GM23338 (cell line): ENCODE data around the gene ASPG. TPM values are rescaled to one million over a fixed set of nuclear protein-coding genes. Genes with fewer than 3 reads are reported as not detected.

Source experiments
- ATAC-seq: fragments of 200-7000 bp; cut with Tn5 transposase; 3 replicates; pipeline ENCODE4 v1.9.1; 2020
- DNase-seq: peaks from one replicate; pipeline ENCODE4 v3.0.0-alpha.2; 2015; ENCODE audit warnings: low spot score
- H2AFZ ChIP-seq: fragments of 200-600 bp; sonication (generic); 2 replicates; pipeline ENCODE4 v1.8.0; 2016; ENCODE audit warnings: antibody characterized with exemption, mild to moderate bottlenecking, moderate library complexity
- H3F3A ChIP-seq: fragments of 200-600 bp; sonication (generic); replicated peaks from 2 replicates; pipeline ENCODE4 v1.8.0; 2017; ENCODE audit warnings: antibody characterized with exemption, mixed run types, low read depth
- H3K27ac ChIP-seq: fragments of 200-600 bp; sonication (generic); 2 replicates; pipeline ENCODE4 v1.6.1; 2016; ENCODE audit warnings: low read depth
- H3K27me3 ChIP-seq: fragments of 200-600 bp; sonication (generic); 2 replicates; pipeline ENCODE4 v1.8.0; 2016; ENCODE audit warnings: mild to moderate bottlenecking, mixed run types, moderate library complexity; ENCODE audit not compliant: insufficient read depth
- H3K36me3 ChIP-seq: fragments of 200-600 bp; sonication (generic); 2 replicates; pipeline ENCODE4 v1.8.0; 2016; ENCODE audit warnings: mild to moderate bottlenecking; ENCODE audit not compliant: insufficient read depth
- H3K4me1 ChIP-seq: fragments of 200-600 bp; sonication (generic); 2 replicates; pipeline ENCODE4 v1.8.0; 2016; ENCODE audit warnings: mild to moderate bottlenecking, moderate library complexity; ENCODE audit not compliant: insufficient read depth
- H3K4me2 ChIP-seq: fragments of 200-600 bp; sonication (generic); 2 replicates; pipeline ENCODE4 v1.7.1; 2017; ENCODE audit warnings: mixed run types
- H3K4me3 ChIP-seq: fragments of 200-600 bp; sonication (generic); 2 replicates; pipeline ENCODE4 v1.6.1; 2016; ENCODE audit warnings: mixed run types
- H3K79me2 ChIP-seq: fragments of 200-600 bp; sonication (generic); replicated peaks from 2 replicates; pipeline ENCODE4 v1.8.0; 2017; ENCODE audit warnings: mild to moderate bottlenecking; ENCODE audit not compliant: insufficient read depth
- H3K9me2 ChIP-seq: fragments of 200-600 bp; sonication (generic); 2 replicates; pipeline ENCODE4 v1.8.0; 2017; ENCODE audit not compliant: insufficient read depth
- H4K20me1 ChIP-seq: fragments of 200-600 bp; sonication (generic); replicated peaks from 2 replicates; pipeline ENCODE4 v1.8.0; 2017; ENCODE audit warnings: mild to moderate bottlenecking; ENCODE audit not compliant: insufficient read depth
- H3K27ac Mint-ChIP-seq: 2 replicates; pipeline ENCODE4 v1.8.0; 2020; ENCODE audit warnings: inconsistent platforms, mild to moderate bottlenecking, moderate library complexity, mixed read lengths
- H3K27me3 Mint-ChIP-seq: 3 replicates; pipeline ENCODE4 v1.8.0; 2022; ENCODE audit warnings: low read depth, mild to moderate bottlenecking, moderate library complexity, mixed read lengths, inconsistent platforms; ENCODE audit not compliant: insufficient read depth, poor library complexity
- H3K36me3 Mint-ChIP-seq: 3 replicates; pipeline ENCODE4 v1.8.0; 2021; ENCODE audit warnings: low read depth, mild to moderate bottlenecking, inconsistent platforms, moderate library complexity, mixed read lengths
- H3K4me1 Mint-ChIP-seq: 3 replicates; pipeline ENCODE4 v1.8.0; 2020; ENCODE audit warnings: mild to moderate bottlenecking, inconsistent platforms, mixed read lengths
- H3K4me3 Mint-ChIP-seq: 3 replicates; pipeline ENCODE4 v1.8.0; 2021; ENCODE audit warnings: moderate library complexity, mild to moderate bottlenecking, inconsistent platforms, mixed read lengths
- H3K9me3 Mint-ChIP-seq: 3 replicates; pipeline ENCODE4 v1.8.0; 2020; ENCODE audit warnings: moderate library complexity, mild to moderate bottlenecking, inconsistent platforms, mixed read lengths
- CREB1 ChIP-seq: fragments of 250-450 bp; sonication (Bioruptor Pico); IDR thresholded peaks from 2 replicates; pipeline ENCODE4 v1.5.0; 2020; ENCODE audit warnings: low read depth, mild to moderate bottlenecking, moderate library complexity
- EZH2 ChIP-seq: fragments of 200-600 bp; sonication (generic); IDR thresholded peaks from one replicate; pipeline ENCODE4 v1.8.0; 2017; ENCODE audit warnings: antibody characterized with exemption, mild to moderate bottlenecking, low read depth; ENCODE audit not compliant: unreplicated experiment
- EZH2phosphoT487 ChIP-seq: fragments of 200-600 bp; sonication (generic); IDR thresholded peaks from one replicate; pipeline ENCODE4 v1.8.1; 2018; ENCODE audit warnings: antibody characterized with exemption; ENCODE audit not compliant: unreplicated experiment
- JUNB ChIP-seq: IDR thresholded peaks from one replicate; pipeline ENCODE4 v1.6.1; 2016; ENCODE audit warnings: antibody characterized with exemption; ENCODE audit not compliant: unreplicated experiment
- NANOG ChIP-seq: IDR thresholded peaks from 2 replicates; pipeline ENCODE4 v1.6.1; 2016; ENCODE audit warnings: antibody characterized with exemption, borderline replicate concordance
- POLR2AphosphoS5 ChIP-seq: IDR thresholded peaks from 2 replicates; pipeline ENCODE4 v1.6.1; 2016; ENCODE audit warnings: antibody characterized with exemption, low read depth
- REST ChIP-seq: IDR thresholded peaks from one replicate; pipeline ENCODE4 v1.6.1; 2018; ENCODE audit warnings: antibody characterized with exemption; ENCODE audit not compliant: unreplicated experiment
- STAT1 ChIP-seq: IDR thresholded peaks from one replicate; pipeline ENCODE4 v1.6.1; 2016; ENCODE audit warnings: antibody characterized with exemption; ENCODE audit not compliant: unreplicated experiment
- ZNF114 ChIP-seq: fragments of 250-450 bp; sonication (Bioruptor Pico); IDR thresholded peaks from 2 replicates; pipeline ENCODE4 v1.5.0; 2020; ENCODE audit warnings: mild to moderate bottlenecking, moderate library complexity
- ZNF331 ChIP-seq: fragments of 250-450 bp; sonication (Bioruptor Pico); IDR thresholded peaks from 2 replicates; pipeline ENCODE4 v1.5.0; 2020; ENCODE audit warnings: low read depth, mild to moderate bottlenecking, moderate library complexity
- ZNF462 ChIP-seq: fragments of 250-450 bp; sonication (Bioruptor Pico); IDR thresholded peaks from 2 replicates; pipeline ENCODE4 v1.5.0; 2020; ENCODE audit warnings: mild to moderate bottlenecking, moderate library complexity
- polyA plus RNA-seq: library from polyadenylated mRNA; unstranded; fragments of >200 nt; fragmentation: Nextera tagmentation; extraction: Ambion mirVana; gene quantifications from 2 replicates; pipeline ENCODE4 v1.2.1, GENCODE V29; 2016
- total RNA-seq: library from RNA; depleted of rRNA; stranded (reverse); fragments of >200 nt; shearing (Covaris generic); gene quantifications from 2 replicates; pipeline ENCODE4 v1.2.3, GENCODE V29; 2014
- TF ChIP-seq, protein P1 (sequence below), 2 experiments: fragments of 200-600 bp in 1 of 2; sonication (generic) in 1 of 2; conservative IDR thresholded peaks; 2 replicates each; pipeline versions ENCODE4 v1.5.1 to v1.6.1; 2016 to 2017; ENCODE audit warnings: antibody characterized with exemption in 2 of 2, low read depth in 2 of 2, mild to moderate bottlenecking in 2 of 2, moderate library complexity in 1 of 2
- TF ChIP-seq, protein P2 (sequence below): IDR thresholded peaks from 2 replicates; pipeline ENCODE4 v1.6.1; 2016; ENCODE audit warnings: antibody characterized with exemption

ASPG gene
- total and polyA plus RNA-seq, 2 experiments from 2014 or later, result 0.61 to 6.2 TPM

DNA sequence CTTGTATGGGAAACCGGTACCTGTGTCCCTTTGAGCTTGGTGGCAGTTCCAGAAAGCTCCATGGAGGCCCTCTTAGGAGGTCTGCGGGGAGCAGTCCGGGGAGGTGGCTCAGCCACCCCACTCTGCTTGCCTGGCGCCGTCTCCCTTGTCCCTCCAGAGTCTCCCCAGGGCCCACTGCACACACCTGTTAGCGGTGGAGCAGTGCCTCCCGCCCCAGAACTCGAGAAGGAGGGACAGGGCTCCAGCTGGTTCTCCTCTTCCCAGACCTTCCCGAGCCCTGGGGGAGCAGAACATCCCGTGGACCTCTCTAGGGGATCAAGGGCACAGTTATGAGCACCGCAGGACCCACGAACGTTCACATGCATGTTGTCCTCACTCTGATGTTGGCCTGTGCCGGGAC is 10.8 kb downstream of the ASPG start:
- Histone ChIP-seq H3K79me2 (no peaks in the 10 kb centered on the region), H4K20me1 (no peaks in the 10 kb centered on the region), H3K4me1 (peaks cover 5% of the 10 kb centered on the region; the same call in 1 of the 2 replicates), H3K4me2 (no peak overlapping the region), H3K36me3 (no peaks in the 10 kb centered on the region), H3K4me3 (no peak overlapping the region), H3F3A (no peaks in the 10 kb centered on the region), H3K27ac (no peak overlapping the region), H3K9me2 (no peaks in the 10 kb centered on the region), H2AFZ (no peak overlapping the region), H3K27me3 (no peaks in the 10 kb centered on the region)
- ATAC-seq (no peak), DNase-seq (no peak)
- no peaks in the 10 kb centered on the region for H3K9me3 Mint-ChIP-seq
- TF ChIP-seq JUNB (no peak), POLR2AphosphoS5 (no peak), STAT1 (no peak), EZH2phosphoT487 (no peak), CREB1 (no peak), ZNF462 (CRISPR knock-in tag) (no peak), ZNF331 (CRISPR knock-in tag) (no peak), ZNF114 (CRISPR knock-in tag) (no peak), NANOG (no peak), EZH2 (no peak), REST (no peak)
- TF ChIP-seq, protein P1, sequence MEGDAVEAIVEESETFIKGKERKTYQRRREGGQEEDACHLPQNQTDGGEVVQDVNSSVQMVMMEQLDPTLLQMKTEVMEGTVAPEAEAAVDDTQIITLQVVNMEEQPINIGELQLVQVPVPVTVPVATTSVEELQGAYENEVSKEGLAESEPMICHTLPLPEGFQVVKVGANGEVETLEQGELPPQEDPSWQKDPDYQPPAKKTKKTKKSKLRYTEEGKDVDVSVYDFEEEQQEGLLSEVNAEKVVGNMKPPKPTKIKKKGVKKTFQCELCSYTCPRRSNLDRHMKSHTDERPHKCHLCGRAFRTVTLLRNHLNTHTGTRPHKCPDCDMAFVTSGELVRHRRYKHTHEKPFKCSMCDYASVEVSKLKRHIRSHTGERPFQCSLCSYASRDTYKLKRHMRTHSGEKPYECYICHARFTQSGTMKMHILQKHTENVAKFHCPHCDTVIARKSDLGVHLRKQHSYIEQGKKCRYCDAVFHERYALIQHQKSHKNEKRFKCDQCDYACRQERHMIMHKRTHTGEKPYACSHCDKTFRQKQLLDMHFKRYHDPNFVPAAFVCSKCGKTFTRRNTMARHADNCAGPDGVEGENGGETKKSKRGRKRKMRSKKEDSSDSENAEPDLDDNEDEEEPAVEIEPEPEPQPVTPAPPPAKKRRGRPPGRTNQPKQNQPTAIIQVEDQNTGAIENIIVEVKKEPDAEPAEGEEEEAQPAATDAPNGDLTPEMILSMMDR (conservative IDR thresholded peaks at IDR 0.05; ENCODE audit: low read depth in 2 of 2), result no peak
- TF ChIP-seq, protein P2, sequence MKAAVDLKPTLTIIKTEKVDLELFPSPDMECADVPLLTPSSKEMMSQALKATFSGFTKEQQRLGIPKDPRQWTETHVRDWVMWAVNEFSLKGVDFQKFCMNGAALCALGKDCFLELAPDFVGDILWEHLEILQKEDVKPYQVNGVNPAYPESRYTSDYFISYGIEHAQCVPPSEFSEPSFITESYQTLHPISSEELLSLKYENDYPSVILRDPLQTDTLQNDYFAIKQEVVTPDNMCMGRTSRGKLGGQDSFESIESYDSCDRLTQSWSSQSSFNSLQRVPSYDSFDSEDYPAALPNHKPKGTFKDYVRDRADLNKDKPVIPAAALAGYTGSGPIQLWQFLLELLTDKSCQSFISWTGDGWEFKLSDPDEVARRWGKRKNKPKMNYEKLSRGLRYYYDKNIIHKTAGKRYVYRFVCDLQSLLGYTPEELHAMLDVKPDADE, result no peak
- no peak overlapping the region for H3K4me3 Mint-ChIP-seq
- no peak overlapping the region for H3K27ac Mint-ChIP-seq
- peaks cover 7% of the 10 kb centered on the region; the same call in 2 of the 3 replicates for H3K4me1 Mint-ChIP-seq
- peaks cover 7% of the 10 kb centered on the region for H3K27me3 Mint-ChIP-seq
- H3K36me3 Mint-ChIP-seq, result no peaks in the 10 kb centered on the region
